AG09319 (cell line): Measurements from ENCODE around the gene GPR78.

Source experiments
- DNase-seq: peaks from one replicate; pipeline ENCODE4 v3.0.0-alpha.2; 2010; ENCODE audit warnings: low read depth; ENCODE audit errors: extremely low read depth
- CTCF ChIP-seq: IDR thresholded peaks from 2 replicates; pipeline ENCODE4 v1.5.1; 2011; ENCODE audit warnings: low read depth, mild to moderate bottlenecking, inconsistent platforms, low read length, moderate library complexity

The GPR78 gene

GRCh38 chr4:8580321-8581093 lies at the start of gene GPR78:
Gene GPR78 (plus strand): TSS chr4:8580392. CDS start chr4:8580983, 591 bp downstream.
- TF ChIP-seq CTCF, result no peak
- DNase-seq, result no peak

- TF ChIP-seq CTCF, result no peak
- no peak for DNase-seq
Measured at GRCh38 chr4:8532245-8532781, 47.9 kb upstream of the GPR78 start.

- no peak for TF ChIP-seq CTCF
- no peak for DNase-seq
Measured at GRCh38 chr4:8533274-8533865, 46.8 kb upstream of the GPR78 start.

GRCh38 chr4:8534129-8534528 lies 46.1 kb upstream of the GPR78 start:
- no peak for TF ChIP-seq CTCF
- DNase-seq, result no peak

GRCh38 chr4:8534611-8535010 lies 45.6 kb upstream of the GPR78 start:
- no peak for DNase-seq
- TF ChIP-seq CTCF, result no peak

GRCh38 chr4:8536467-8536866 lies 43.7 kb upstream of the GPR78 start:
- TF ChIP-seq CTCF, result no peak
- DNase-seq, result no peak

GRCh38 chr4:8537041-8537461 lies 43.1 kb upstream of the GPR78 start:
- TF ChIP-seq CTCF, result no peak
- DNase-seq, result peak; percentile 72
